Measurements from ENCODE around the gene SELENOM.

DNA sequence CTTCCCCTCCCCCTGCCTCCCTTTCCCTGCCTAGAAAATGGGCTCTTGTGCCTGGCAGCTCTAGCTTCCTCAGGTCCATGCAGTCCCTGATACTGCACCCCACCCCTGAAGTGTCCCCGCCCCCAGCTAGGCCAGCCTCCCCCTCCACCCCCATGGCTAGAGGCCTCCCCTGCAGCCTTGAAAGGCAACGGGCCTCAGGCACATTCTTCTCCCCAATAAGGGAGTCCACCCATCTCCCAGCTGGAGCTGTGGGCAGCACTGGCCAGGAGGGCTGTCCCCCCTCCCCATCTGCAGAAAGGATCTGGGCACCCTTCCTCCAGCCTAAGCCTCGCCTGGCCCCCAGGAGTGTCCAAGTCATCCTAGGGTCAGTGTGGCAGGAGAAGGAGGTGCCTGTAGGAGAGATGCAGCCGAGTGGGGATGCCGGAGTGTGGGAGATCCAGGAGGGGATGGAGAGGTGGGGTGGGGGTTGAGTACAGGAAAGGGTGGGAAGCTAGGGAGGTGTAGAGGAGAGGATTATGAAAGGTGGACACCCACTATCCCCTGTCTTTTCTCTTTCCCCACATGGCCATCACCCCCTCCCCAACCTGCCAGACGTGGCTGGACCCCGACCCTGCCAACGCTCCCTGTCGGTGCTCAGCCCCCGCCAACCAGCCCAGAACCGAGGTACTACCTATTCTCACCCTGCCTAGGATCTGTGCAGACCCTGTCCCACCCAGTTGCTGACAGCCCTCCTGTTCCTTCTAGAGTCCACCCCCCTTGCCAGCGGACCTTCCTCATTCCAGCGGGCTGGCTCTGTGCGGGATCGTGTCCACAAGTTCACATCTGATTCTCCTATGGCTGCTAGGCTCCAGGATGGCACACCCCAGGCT is 16.9 kb downstream of the SELENOM start:
- TF ChIP-seq, protein P1, sequence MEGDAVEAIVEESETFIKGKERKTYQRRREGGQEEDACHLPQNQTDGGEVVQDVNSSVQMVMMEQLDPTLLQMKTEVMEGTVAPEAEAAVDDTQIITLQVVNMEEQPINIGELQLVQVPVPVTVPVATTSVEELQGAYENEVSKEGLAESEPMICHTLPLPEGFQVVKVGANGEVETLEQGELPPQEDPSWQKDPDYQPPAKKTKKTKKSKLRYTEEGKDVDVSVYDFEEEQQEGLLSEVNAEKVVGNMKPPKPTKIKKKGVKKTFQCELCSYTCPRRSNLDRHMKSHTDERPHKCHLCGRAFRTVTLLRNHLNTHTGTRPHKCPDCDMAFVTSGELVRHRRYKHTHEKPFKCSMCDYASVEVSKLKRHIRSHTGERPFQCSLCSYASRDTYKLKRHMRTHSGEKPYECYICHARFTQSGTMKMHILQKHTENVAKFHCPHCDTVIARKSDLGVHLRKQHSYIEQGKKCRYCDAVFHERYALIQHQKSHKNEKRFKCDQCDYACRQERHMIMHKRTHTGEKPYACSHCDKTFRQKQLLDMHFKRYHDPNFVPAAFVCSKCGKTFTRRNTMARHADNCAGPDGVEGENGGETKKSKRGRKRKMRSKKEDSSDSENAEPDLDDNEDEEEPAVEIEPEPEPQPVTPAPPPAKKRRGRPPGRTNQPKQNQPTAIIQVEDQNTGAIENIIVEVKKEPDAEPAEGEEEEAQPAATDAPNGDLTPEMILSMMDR (IDR thresholded peaks at IDR 0.05; ENCODE audit: insufficient read depth, low read depth, low read length) = no peak
- TF ChIP-seq EZH2 (IDR thresholded peaks at IDR 0.05; ENCODE audit: insufficient read depth, low read length) = no peak
